ENCODE results near the gene ARL2. TPM values are rescaled to one million over a fixed set of nuclear protein-coding genes. Genes with fewer than 3 reads are reported as not detected.

The ARL2 gene
- total RNA-seq, 3 donors from 2014 or later (not counting 1 experiment from before 2014, with no cell fraction given): 19.9 to 20.5 (median 20.2) TPM

DNA sequence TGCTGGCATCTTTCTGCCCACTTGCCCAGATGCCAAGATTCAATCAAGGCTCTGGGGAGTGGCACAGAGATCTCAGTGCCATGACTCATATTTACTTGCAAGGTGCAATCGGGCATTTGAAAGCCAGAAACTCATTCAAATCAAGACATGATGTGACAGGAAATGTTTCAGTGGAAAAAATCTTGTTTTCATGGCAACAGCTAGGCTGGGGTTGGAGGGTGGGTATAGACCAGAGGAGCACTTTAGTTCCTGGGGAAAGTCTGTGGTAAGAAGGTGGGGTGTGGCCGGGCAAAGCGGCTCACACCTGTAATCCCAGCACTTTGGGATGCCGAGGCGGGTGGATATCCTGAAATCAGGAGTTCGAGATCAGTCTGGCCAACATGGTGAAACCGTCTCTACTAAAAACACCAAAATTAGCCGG, 43.2 kb upstream of the ARL2 start:
- H3K9me3 ChIP-seq (ENCODE audit: control insufficient read depth, insufficient read depth, low read length): no peaks in the 10 kb centered on the region
- 81% methylated on average over 8 of the region's 8 CpGs for WGBS (ENCODE audit: insufficient coverage)
- no peaks in the 10 kb centered on the region for H3K36me3 ChIP-seq (ENCODE audit: control insufficient read depth, insufficient read depth, low read length)
- no peak overlapping the region for H3K27ac ChIP-seq (ENCODE audit: low read length)
- TF ChIP-seq, protein P1, sequence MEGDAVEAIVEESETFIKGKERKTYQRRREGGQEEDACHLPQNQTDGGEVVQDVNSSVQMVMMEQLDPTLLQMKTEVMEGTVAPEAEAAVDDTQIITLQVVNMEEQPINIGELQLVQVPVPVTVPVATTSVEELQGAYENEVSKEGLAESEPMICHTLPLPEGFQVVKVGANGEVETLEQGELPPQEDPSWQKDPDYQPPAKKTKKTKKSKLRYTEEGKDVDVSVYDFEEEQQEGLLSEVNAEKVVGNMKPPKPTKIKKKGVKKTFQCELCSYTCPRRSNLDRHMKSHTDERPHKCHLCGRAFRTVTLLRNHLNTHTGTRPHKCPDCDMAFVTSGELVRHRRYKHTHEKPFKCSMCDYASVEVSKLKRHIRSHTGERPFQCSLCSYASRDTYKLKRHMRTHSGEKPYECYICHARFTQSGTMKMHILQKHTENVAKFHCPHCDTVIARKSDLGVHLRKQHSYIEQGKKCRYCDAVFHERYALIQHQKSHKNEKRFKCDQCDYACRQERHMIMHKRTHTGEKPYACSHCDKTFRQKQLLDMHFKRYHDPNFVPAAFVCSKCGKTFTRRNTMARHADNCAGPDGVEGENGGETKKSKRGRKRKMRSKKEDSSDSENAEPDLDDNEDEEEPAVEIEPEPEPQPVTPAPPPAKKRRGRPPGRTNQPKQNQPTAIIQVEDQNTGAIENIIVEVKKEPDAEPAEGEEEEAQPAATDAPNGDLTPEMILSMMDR (IDR thresholded peaks at IDR 0.05): no peak
- Mint-ChIP-seq H3K9me3 (no peaks in the 10 kb centered on the region), H3K36me3 (no peaks in the 10 kb centered on the region), H3K4me1 (no peaks in the 10 kb centered on the region), H3K27ac (no peak overlapping the region), H3K27me3 (ENCODE audit: low read depth in 2 of 2) (peaks cover 8 to 14% of the 10 kb centered on the region in 2 donors), H3K4me3 (no peak overlapping the region)
- intact Hi-C loops (cut with micrococcal nuclease): no loop called here
- DNase-seq (peak in 1 of 2 donors; percentile 27), ATAC-seq (no peak)
- H3K4me3 ChIP-seq (ENCODE audit: low read length): no peak overlapping the region
- peaks cover 22% of the 10 kb centered on the region for H3K4me1 ChIP-seq (ENCODE audit: control insufficient read depth, insufficient read depth, low read length)
- peaks cover 6% of the 10 kb centered on the region for H3K27me3 ChIP-seq (ENCODE audit: control insufficient read depth, insufficient read depth, low read length)

DNA sequence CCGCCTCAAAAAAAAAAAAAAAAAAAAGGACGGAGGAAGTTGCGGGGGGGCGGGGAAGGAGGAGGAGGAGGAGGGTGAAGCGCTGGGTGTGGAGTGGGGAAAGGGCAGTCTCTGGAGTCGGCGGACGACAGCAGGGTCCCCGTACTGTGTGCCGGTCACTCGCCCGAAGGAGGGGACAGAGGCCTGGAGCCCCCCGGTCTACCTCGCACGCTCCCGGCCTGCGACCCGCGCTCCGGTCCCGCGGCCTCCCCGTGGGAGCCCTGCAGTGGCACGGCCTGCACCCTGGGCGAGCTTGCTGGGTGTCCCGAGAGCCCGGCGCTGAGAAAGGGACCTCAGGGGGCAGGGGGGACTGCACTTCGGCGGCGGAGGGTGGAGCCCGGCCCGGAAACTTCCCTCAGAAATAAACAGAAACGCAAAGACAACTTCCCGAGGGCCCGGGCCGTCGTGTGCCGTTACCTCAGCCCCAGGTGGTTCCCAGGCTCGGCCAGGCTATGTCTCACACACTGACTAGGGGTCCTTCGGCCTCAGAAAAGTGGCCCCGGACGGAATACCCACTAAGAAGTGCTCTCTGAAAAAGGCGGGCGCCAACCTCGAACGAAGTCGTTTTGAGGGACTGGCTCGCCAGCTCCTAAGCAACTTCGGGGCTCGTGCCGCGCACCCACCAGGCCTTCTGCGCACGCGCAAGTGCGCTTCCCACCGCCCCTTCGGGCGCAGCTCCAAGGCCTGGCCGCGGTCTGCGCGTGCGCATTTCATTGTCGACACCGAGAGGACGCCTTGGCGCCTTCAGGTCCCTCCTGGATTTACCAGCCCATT, 42.3 kb upstream of the ARL2 start, which contains the start of gene MAJIN:
TSS of gene MAJIN (minus strand) at position 688 of the 813 bp plus-strand sequence. CDS start 12,703 bp downstream, outside the sequence.
- Mint-ChIP-seq H3K36me3 (no peaks in the 10 kb centered on the region), H3K4me1 (no peaks in the 10 kb centered on the region), H3K4me3 (peak within 1 kb of the TSS; percentile 42), H3K27ac (no peak within 1 kb of the TSS), H3K9me3 (no peaks in the 10 kb centered on the region), H3K27me3 (ENCODE audit: low read depth in 2 of 2) (peaks cover 8 to 14% of the 10 kb centered on the region in 2 donors)
- intact Hi-C loops (cut with micrococcal nuclease): no loop called here
- DNase-seq (peak; percentile 56 to 95), ATAC-seq (peak; percentile 73 to 87 (median 75))
- Histone ChIP-seq H3K27ac (ENCODE audit: low read length) (peak within 1 kb of the TSS; percentile 51), H3K27me3 (ENCODE audit: control insufficient read depth, insufficient read depth, low read length) (peaks cover 6% of the 10 kb centered on the region), H3K4me3 (ENCODE audit: low read length) (peak within 1 kb of the TSS; percentile 46), H3K36me3 (ENCODE audit: control insufficient read depth, insufficient read depth, low read length) (no peaks in the 10 kb centered on the region), H3K4me1 (ENCODE audit: control insufficient read depth, insufficient read depth, low read length) (peaks cover 22% of the 10 kb centered on the region), H3K9me3 (ENCODE audit: control insufficient read depth, insufficient read depth, low read length) (no peaks in the 10 kb centered on the region)
- TF ChIP-seq, protein P1 (IDR thresholded peaks at IDR 0.05): no peak
- 22% methylated on average over 68 of the region's 69 CpGs for WGBS (ENCODE audit: insufficient coverage)

DNA sequence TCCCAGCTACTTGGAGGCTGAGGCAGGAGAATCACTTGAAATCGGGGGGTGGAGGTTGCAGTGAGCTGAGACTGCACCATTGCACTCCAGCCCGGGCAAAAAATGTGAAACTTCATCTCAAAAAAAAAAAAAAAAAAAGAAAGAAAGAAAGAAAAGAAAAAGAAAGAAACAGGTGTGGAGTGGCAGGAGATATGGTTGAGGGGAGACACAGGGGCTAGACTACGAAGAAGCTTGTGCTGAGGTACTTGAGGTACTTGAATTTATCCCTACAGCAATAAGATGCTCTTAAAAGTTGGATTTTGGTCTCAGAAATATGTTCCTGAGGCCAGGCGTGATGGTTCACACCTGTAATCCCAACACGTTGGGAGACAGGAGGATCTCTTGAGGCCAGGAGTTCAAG, 39.8 kb upstream of the ARL2 start:
- Histone ChIP-seq H3K9me3 (ENCODE audit: control insufficient read depth, insufficient read depth, low read length) (no peaks in the 10 kb centered on the region), H3K27me3 (ENCODE audit: control insufficient read depth, insufficient read depth, low read length) (peaks cover 6% of the 10 kb centered on the region), H3K4me3 (ENCODE audit: low read length) (no peak overlapping the region), H3K36me3 (ENCODE audit: control insufficient read depth, insufficient read depth, low read length) (no peaks in the 10 kb centered on the region), H3K4me1 (ENCODE audit: control insufficient read depth, insufficient read depth, low read length) (peaks cover 22% of the 10 kb centered on the region), H3K27ac (ENCODE audit: low read length) (no peak overlapping the region)
- Mint-ChIP-seq H3K27ac (no peak overlapping the region), H3K9me3 (no peaks in the 10 kb centered on the region), H3K4me3 (no peak overlapping the region), H3K36me3 (no peaks in the 10 kb centered on the region), H3K4me1 (no peaks in the 10 kb centered on the region), H3K27me3 (ENCODE audit: low read depth in 2 of 2) (peaks cover 8% of the 10 kb centered on the region in 2 donors)
- WGBS (ENCODE audit: insufficient coverage): 71% methylated on average over 5 of the region's 5 CpGs
- TF ChIP-seq, protein P1 (IDR thresholded peaks at IDR 0.05): no peak
- no peak for ATAC-seq
- intact Hi-C loops (cut with micrococcal nuclease): no loop called here
- no peak for DNase-seq

Data from natural killer cell (primary cell).